ENCODE results near the gene TMEM125.

Gene TMEM125

GRCh38 chr1:43313771-43314170 is 44.0 kb downstream of the TMEM125 start:
- DNase-seq: no peak

DNA sequence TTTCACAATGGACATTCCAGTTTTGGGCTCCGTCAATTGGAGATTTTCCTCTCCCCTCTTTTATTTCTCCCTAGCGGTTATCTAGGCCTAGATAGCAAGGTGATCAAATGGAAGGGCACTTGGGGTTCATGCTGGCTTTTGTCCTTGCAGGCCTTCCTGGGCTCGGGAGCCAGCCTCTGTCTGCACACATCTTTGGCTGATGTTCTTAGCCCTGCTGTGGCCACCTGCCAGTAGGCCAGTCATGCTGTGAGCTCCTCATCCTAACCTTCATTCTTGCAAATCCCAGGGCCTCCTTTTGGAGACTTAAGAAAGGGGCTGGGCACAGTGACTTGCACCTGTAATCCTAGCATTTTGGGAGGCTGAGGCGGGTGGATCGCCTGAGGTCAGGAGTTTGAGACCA is 44.5 kb downstream of the TMEM125 start:
- DNase-seq: no peak

GRCh38 chr1:43315481-43315880 is 45.7 kb downstream of the TMEM125 start:
- DNase-seq: no peak

DNA sequence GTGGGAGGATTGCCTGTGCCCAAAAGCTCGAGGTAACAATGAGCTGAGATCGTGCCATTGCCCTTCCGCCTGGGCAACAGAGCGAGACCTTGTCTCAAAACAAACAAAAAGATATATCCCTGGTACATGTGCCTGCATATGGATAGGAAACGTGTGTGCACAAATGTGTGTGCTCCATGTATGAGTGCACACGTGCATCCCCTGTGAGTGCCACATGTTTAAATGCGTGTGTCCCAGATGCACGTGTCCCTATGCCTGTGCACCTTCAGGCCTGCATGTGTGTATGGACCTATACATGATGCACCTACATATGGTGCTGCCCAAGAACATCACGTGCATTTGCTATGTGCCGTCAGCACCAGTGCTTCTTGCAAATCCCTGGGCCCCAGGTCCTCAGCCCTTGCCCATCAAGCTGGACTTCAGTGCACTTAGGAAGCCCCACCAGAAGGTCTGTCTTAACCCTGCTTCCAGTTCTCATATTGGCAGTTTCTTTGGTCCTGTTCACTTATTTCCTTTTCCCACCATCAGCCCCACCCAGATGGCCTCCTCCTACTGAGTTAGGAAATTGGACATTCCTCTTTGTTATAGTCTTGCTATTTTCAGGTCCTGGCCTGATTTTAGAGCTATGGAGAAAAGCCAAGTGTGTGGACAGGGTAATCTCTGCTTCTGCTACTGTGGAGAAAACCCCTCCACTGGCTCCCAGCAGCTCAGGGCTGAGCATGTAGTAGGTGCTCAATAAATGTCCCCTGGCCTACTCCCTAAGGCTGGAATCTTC is 46.4 kb downstream of the TMEM125 start:
- no peak for DNase-seq

DNA sequence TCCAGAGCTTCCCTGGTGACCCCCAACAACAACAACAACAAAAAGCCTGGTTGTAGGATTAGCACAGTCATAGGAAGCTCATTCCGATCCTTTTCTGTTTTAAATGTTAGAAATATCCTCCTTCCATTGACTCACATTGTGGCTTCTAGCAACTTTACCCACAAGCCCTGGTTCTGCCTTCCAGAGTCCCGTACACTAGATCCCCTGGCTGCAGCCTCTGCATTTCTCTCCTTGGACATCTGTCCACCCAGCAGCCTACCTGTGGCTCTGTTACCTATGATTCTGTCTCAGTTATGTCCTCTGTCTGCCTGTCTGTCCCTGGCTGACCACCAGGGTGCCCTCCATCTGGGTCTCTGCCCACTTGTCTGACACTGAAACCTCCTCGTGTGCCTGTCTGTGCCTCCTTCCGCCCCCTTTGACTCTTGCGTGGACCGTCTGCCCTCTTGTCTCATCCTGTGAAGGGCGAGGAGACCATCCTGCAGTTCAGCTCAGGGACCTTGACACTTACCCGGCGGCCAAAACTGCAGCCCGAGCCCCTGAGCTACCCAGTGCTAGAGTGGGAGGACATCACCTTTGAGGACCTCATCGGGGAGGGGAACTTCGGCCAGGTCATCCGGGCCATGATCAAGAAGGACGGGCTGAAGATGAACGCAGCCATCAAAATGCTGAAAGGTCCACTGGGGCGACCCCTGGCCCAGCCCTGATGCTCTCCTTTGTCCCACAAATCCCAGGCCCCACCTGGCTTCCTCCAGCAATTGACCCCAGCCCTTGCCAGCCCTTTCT is 47.1 kb downstream of the TMEM125 start:
- no peak for DNase-seq

DNA sequence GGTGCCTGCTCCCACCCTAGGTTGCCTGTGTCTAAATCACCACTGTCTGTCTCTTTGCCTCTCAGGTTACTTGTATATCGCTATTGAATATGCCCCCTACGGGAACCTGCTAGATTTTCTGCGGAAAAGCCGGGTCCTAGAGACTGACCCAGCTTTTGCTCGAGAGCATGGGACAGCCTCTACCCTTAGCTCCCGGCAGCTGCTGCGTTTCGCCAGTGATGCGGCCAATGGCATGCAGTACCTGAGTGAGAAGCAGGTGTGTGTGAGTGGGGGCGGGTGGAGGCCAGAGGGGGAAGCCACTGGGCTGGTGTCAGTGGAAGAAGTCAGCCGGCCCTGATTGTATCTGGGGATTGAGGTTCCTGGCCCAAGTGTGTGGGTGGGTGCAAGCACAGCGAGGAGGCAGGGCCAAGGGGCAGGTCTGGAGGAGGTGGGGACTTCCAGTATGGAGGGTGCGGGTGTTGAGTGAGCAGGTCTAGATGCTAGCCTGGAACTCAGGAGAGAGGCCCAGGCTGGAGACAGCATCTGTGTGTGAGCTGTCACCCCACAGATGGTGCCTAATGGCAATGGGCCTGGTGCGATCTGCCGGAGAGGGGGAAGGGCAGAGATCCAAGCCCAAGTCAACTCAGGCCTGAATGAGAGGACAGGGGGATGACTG is 48.2 kb downstream of the TMEM125 start:
- no peak for DNase-seq

DNA sequence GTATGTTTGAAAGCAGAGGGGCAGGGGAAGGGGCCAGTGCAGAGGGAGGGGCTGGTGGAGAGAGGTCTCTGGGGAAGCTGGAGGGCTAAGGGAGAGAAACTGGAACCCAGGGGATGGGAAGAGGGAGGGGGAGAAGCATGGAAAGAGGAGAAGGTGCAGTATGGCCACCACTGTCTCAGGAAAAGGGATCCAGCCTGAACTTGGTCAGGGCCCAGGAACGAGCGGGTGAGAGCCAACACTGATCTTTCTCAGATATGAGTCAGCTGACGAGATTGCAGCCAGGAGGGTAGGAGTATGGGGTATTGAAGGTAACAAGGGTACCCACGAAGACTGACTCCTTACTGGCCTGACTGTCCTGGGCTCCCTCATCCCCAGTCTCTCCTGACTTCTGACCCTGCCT is 49.0 kb downstream of the TMEM125 start:
- DNase-seq: no peak

GRCh38 chr1:43319288-43319687 is 49.5 kb downstream of the TMEM125 start:
- DNase-seq: no peak

GRCh38 chr1:43319766-43320165 is 50.0 kb downstream of the TMEM125 start:
- DNase-seq: no peak

GRCh38 chr1:43321331-43321891 is 51.6 kb downstream of the TMEM125 start:
- no peak for DNase-seq

DNA sequence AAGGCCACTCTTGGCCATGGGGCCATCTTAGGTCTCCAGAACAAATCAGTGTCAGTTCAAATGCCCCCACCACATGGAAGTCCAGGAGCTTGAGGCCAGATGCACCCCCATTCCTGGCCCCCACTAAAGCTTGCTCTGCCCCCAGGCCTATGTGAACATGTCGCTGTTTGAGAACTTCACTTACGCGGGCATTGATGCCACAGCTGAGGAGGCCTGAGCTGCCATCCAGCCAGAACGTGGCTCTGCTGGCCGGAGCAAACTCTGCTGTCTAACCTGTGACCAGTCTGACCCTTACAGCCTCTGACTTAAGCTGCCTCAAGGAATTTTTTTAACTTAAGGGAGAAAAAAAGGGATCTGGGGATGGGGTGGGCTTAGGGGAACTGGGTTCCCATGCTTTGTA is 52.7 kb downstream of the TMEM125 start:
- DNase-seq: no peak
